HG02798 (cell line): ENCODE results near the gene IL3RA.
"Not testable (repeated sequence)": the region's sequence is repeated elsewhere in the genome, so short reads cannot be mapped to it uniquely, and the experiment has no call there.

ENCODE experiments used
- ATAC-seq: cut with Tn5 transposase; IDR thresholded peaks from one replicate; pipeline ENCODE4 v1.9.1; 2021; ENCODE audit warnings: mild to moderate bottlenecking; ENCODE audit not compliant: unreplicated experiment, poor library complexity

Gene IL3RA

DNA sequence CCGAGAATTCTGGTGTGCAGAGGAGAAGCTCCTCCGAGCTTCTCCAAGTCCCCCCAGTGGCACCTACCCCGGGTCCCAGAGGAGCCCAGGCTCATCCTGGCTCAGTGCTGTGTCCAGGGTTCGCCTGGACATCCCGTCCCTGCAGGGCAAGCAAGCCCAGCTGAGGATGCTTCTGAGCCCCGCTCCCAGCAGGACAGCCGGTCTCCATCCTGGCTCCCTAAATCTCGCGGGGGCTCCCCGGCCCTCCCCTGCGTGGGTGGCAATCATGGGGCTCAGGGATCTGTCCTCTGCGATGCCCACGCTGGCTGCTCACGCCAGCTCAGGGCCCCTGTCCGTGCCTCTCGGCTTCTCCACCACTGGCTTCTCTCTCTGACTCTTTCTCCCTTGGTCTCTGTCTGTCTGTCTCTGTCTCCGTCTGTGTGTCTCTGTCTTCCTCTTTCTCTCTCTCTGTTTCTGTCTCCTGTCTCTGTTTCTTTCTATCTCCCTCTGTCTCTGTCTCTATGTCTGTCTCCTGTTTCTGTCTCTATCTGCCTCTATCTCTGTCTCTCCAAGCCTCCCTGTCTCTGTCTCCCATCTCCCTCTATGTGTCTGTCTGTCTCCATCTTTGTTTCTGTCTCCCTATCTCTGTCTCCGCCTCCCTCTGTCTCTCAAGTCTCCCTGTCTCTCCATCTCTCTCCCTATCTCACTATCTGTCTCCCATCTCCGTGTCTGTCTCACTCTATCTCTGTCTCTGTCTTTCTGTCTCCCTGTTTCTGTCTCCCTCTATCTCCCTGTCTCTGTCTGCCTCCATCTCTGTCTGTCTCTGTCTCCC lies 83.2 kb downstream of the IL3RA start:
- ATAC-seq, result no peak

- no peak for ATAC-seq
Observed at GRCh38 chrX:1420371-1420770, 83.8 kb downstream of the IL3RA start.

DNA sequence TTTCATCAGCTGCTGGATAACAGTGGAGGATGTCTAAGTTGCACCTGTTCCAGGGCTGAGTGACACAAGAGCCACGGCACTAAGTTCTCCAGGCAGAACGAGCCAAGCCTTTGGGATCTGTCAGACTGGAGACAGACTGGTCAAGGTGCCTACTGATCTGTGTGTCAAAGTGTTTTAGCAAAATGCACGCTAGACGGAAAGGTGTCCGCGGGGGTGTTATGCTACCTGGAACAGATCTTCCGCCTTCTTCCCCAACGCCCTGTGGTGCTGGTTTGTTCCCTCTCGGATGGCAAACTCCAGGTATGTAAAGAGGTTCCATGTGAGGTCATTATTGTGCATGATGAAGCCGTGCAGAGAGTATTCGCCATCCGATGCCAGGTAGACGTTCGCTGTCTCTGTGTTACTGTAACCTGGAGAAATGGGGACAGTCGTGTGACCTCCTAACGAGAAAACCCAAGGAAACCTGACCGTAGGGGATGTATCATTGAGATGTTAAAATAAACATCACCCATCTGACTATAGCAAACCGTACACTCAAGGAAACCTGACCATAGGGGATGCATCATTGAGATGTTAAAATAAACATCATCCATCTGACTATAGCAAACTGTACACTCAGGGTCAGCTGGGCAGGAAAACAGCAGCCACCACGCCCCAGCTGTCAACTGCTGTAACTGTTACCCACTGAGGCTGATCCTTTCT lies 85.0 kb downstream of the IL3RA start:
- ATAC-seq, result no peak

- ATAC-seq, result no peak
Observed at GRCh38 chrX:1422135-1422465, 85.5 kb downstream of the IL3RA start.

DNA sequence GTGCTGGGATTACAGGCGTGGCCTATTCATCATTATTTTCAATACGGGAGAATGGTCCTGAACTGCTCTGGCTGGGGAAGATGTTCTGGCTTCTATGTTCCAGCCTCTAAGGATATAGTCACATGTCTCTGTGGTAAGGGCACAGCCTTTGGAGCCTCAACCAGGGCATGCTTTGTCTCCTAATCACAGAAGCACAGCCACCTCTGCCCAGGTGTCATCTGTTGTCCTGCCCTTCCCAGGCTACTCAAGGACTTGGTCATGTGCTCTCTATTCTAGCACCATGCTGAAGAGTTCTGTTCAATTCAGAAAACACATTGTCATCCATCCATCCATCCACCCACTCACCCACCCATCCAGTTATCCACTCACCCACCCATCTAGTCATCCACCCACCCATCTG lies 86.6 kb downstream of the IL3RA start:
- ATAC-seq, result no peak

- no peak for ATAC-seq
Observed at GRCh38 chrX:1424147-1424851, 87.7 kb downstream of the IL3RA start.

GRCh38 chrX:1425381-1425780 lies 88.8 kb downstream of the IL3RA start:
- no peak for ATAC-seq

- ATAC-seq, result not testable (repeated sequence)
Observed at GRCh38 chrX:1426321-1426720, 89.7 kb downstream of the IL3RA start.

- ATAC-seq, result no peak
Observed at GRCh38 chrX:1427756-1428155, 91.2 kb downstream of the IL3RA start.

DNA sequence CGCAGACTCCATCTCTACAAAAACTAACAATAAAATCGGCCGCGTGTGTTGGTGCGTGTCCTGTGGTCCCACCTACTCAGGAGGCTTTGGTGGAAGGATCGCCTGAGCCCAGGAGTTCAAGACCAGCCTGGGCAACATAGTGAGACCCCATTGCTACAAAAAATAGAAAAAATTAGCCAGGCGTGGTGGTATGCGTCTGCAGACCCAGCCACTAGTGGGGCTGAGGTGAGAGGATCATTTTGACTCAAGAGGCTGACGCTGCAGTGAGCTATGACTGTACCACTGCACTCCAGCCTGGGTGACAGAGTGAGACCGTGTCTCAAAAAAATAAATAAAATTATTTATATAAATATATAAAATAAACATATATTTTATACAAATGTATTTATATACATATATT lies 93.9 kb downstream of the IL3RA start:
- no peak for ATAC-seq
